H9 (cell line): ENCODE measurements around the gene TAF11L9. TPM values are rescaled to one million over a fixed set of nuclear protein-coding genes. Genes with fewer than 3 reads are reported as not detected.
A peak's percentile ranks its signal among the peaks of the same experiment; 100 is the strongest.
"Not testable (repeated sequence)": the region's sequence is repeated elsewhere in the genome, so short reads cannot be mapped to it uniquely, and the experiment has no call there.

ENCODE experiments used
- DNase-seq: peaks from one replicate; pipeline ENCODE4 v3.0.0-alpha.2; 2017
- H2AFZ ChIP-seq: one replicate; pipeline ENCODE4 v1.6.1; 2013; ENCODE audit warnings: mild to moderate bottlenecking, low read length, control low read depth, moderate library complexity
- H2AK5ac ChIP-seq: 2 replicates; pipeline ENCODE4 v1.6.1; 2013; ENCODE audit warnings: low read length, control low read depth, mixed read lengths; ENCODE audit not compliant: insufficient read length
- H2BK120ac ChIP-seq: one replicate; pipeline ENCODE4 v1.6.1; 2013; ENCODE audit warnings: low read depth, mild to moderate bottlenecking, low read length, control low read depth, inconsistent platforms; ENCODE audit not compliant: poor library complexity, severe bottlenecking
- H2BK12ac ChIP-seq: 2 replicates; pipeline ENCODE4 v1.6.1; 2013; ENCODE audit warnings: low read length, control low read depth, mixed read lengths, low read depth; ENCODE audit not compliant: insufficient read length
- H2BK15ac ChIP-seq: 2 replicates; pipeline ENCODE4 v1.6.1; 2013; ENCODE audit warnings: low read depth, low read length, control low read depth
- H2BK20ac ChIP-seq: one replicate; pipeline ENCODE4 v1.6.1; 2013; ENCODE audit warnings: low read depth, mild to moderate bottlenecking, low read length, control low read depth, inconsistent platforms; ENCODE audit not compliant: poor library complexity, severe bottlenecking
- H2BK5ac ChIP-seq: 2 replicates; pipeline ENCODE4 v1.6.1; 2013; ENCODE audit warnings: low read length, control low read depth, mixed read lengths; ENCODE audit not compliant: insufficient read length
- H3K14ac ChIP-seq: 2 replicates; pipeline ENCODE4 v1.6.1; 2013; ENCODE audit warnings: low read length, control low read depth; ENCODE audit not compliant: insufficient read depth
- H3K18ac ChIP-seq: 2 replicates; pipeline ENCODE4 v1.6.1; 2013; ENCODE audit warnings: low read depth, mild to moderate bottlenecking, mixed read lengths, low read length, control low read depth; ENCODE audit not compliant: insufficient read length
- H3K23ac ChIP-seq: 2 replicates; pipeline ENCODE4 v1.6.1; 2013; ENCODE audit warnings: low read length, control low read depth, mixed read lengths, low read depth; ENCODE audit not compliant: insufficient read length
- H3K23me2 ChIP-seq: 2 replicates; pipeline ENCODE4 v1.6.1; 2013; ENCODE audit warnings: low read depth, mild to moderate bottlenecking, mixed read lengths, low read length, control low read depth; ENCODE audit not compliant: insufficient read length, poor library complexity, severe bottlenecking
- H3K27ac ChIP-seq: 2 replicates; pipeline ENCODE4 v1.5.1; 2013; ENCODE audit warnings: low read length, control low read depth, mixed read lengths, low read depth; ENCODE audit not compliant: insufficient read length
- H3K27me3 ChIP-seq: 2 replicates; pipeline ENCODE4 v1.6.1; 2013; ENCODE audit warnings: low read length, control low read depth, inconsistent platforms; ENCODE audit not compliant: insufficient read depth
- H3K4ac ChIP-seq: 2 replicates; pipeline ENCODE4 v1.6.1; 2013; ENCODE audit warnings: low read depth, mild to moderate bottlenecking, control low read depth, inconsistent platforms, low read length, moderate library complexity
- H3K4me1 ChIP-seq: 2 replicates; pipeline ENCODE4 v1.6.1; 2013; ENCODE audit warnings: low read length, control low read depth, inconsistent platforms; ENCODE audit not compliant: insufficient read depth
- H3K4me2 ChIP-seq: 2 replicates; pipeline ENCODE4 v1.6.1; 2013; ENCODE audit warnings: low read length, control low read depth, mixed read lengths; ENCODE audit not compliant: insufficient read length, insufficient read depth
- H3K56ac ChIP-seq: 2 replicates; pipeline ENCODE4 v1.6.1; 2013; ENCODE audit warnings: low read depth, mild to moderate bottlenecking, mixed read lengths, low read length, control low read depth; ENCODE audit not compliant: insufficient read length
- H3K79me1 ChIP-seq: 2 replicates; pipeline ENCODE4 v1.6.1; 2013; ENCODE audit warnings: low read depth, mild to moderate bottlenecking, moderate library complexity, low read length, control low read depth, inconsistent platforms; ENCODE audit not compliant: insufficient read depth, poor library complexity, severe bottlenecking
- H3K79me2 ChIP-seq: 2 replicates; pipeline ENCODE4 v1.6.1; 2013; ENCODE audit warnings: low read length, control low read depth, inconsistent platforms; ENCODE audit not compliant: insufficient read depth
- H3K9ac ChIP-seq: 2 replicates; pipeline ENCODE4 v1.6.1; 2013; ENCODE audit warnings: low read length, control low read depth, mixed read lengths; ENCODE audit not compliant: insufficient read length; ENCODE audit errors: extremely low read depth
- H3K9me3 ChIP-seq: one replicate; pipeline ENCODE4 v1.6.1; 2013; ENCODE audit warnings: low read depth, low read length, inconsistent platforms; ENCODE audit not compliant: control insufficient read depth
- H3T11ph ChIP-seq: one replicate; pipeline ENCODE4 v1.6.1; 2013; ENCODE audit warnings: mild to moderate bottlenecking, low read length, control low read depth, inconsistent platforms
- H4K20me1 ChIP-seq: one replicate; pipeline ENCODE4 v1.6.1; 2013; ENCODE audit not compliant: control insufficient read depth, insufficient read length, insufficient read depth
- H4K5ac ChIP-seq: 2 replicates; pipeline ENCODE4 v1.6.1; 2013; ENCODE audit warnings: low read depth, mild to moderate bottlenecking, mixed read lengths, low read length, control low read depth; ENCODE audit not compliant: insufficient read length
- H4K8ac ChIP-seq: replicated peaks from 2 replicates; pipeline ENCODE4 v1.6.1; 2013; ENCODE audit warnings: low read length, control low read depth, mixed read lengths, low read depth; ENCODE audit not compliant: insufficient read length
- H4K91ac ChIP-seq: 2 replicates; pipeline ENCODE4 v1.6.1; 2013; ENCODE audit warnings: low read depth, mild to moderate bottlenecking, moderate library complexity, mixed read lengths, low read length, control low read depth; ENCODE audit not compliant: insufficient read length
- H3K27ac Mint-ChIP-seq, 3 experiments: 2 replicates in 2 of 3; 3 replicates in 1 of 3; pipeline ENCODE4 v1.8.0; 2020 to 2021; ENCODE audit warnings: mixed read lengths in 3 of 3, mild to moderate bottlenecking in 1 of 3, moderate library complexity in 1 of 3
- H3K27me3 Mint-ChIP-seq: 2 replicates; pipeline ENCODE4 v1.8.0; 2021; ENCODE audit warnings: low read depth, mild to moderate bottlenecking, moderate library complexity, mixed read lengths
- H3K36me3 Mint-ChIP-seq, 3 experiments: 2 replicates in 2 of 3; 3 replicates in 1 of 3; pipeline ENCODE4 v1.8.0; 2020 to 2021; ENCODE audit warnings: low read depth in 3 of 3, mixed read lengths in 3 of 3; ENCODE audit not compliant: insufficient read depth in 1 of 3
- H3K4me1 Mint-ChIP-seq, 2 experiments: 2 replicates each; pipeline ENCODE4 v1.8.0; 2020; ENCODE audit warnings: mixed read lengths in 2 of 2
- H3K4me3 Mint-ChIP-seq, 2 experiments: 2 replicates in 1 of 2; 3 replicates in 1 of 2; pipeline ENCODE4 v1.8.0; 2020 to 2021; ENCODE audit warnings: mild to moderate bottlenecking in 2 of 2, mixed read lengths in 2 of 2, moderate library complexity in 1 of 2
- H3K9me3 Mint-ChIP-seq, 2 experiments: 2 replicates in 1 of 2; 3 replicates in 1 of 2; pipeline ENCODE4 v1.8.0; 2020; ENCODE audit warnings: mild to moderate bottlenecking in 2 of 2, mixed read lengths in 2 of 2, moderate library complexity in 1 of 2
- WGBS: extraction: QIAGEN DNeasy Blood & Tissue Kit; methylation state at CpG from one replicate; pipeline ENCODE4 v1.1.7; 2013; ENCODE audit warnings: missing lambda C conversion rate, low lambda C conversion rate, mixed read lengths; ENCODE audit not compliant: insufficient read length; ENCODE audit errors: extremely low coverage; 5-methylcytosine and 5-hydroxymethylcytosine counted together
- total RNA-seq: library from RNA; stranded (reverse); gene quantifications from 2 replicates; pipeline ENCODE4 v1.2.1, GENCODE V29; 2021

Gene TAF11L9
- total RNA-seq, 1 experiment from 2014 or later: not detected

DNA sequence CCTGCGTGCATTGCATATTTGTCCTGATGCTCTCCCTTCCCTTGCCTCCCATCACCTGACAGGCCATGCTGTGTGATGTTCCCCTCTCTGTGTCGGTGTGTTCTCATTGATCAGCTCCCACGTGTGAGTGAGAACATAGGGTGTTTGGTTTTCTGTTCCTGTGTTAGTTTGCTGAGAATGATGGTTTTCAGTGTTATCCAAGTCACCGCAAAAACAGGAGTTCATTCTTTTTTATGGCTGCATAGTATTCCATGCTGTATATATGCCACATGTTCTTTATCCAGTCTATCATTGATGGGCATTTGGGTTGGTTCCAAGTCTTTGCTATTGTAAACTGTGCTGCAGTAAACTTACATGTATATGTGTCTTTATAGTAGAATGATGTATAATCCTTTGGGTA is 13.3 kb upstream of the TAF11L9 start:
- H3K4ac ChIP-seq, H3K79me1 ChIP-seq, H2BK20ac ChIP-seq, H3K14ac ChIP-seq, H3K9me3 ChIP-seq, H3K9me3 Mint-ChIP-seq, H3T11ph ChIP-seq, H4K20me1 ChIP-seq, H3K79me2 ChIP-seq, H3K18ac ChIP-seq, H3K56ac ChIP-seq, H2AK5ac ChIP-seq, H3K23me2 ChIP-seq, H3K27me3 ChIP-seq, DNase-seq, H4K8ac ChIP-seq, H2BK12ac ChIP-seq, H3K27ac ChIP-seq, H2BK120ac ChIP-seq, H3K4me1 ChIP-seq, H3K9ac ChIP-seq, H2BK5ac ChIP-seq, H3K23ac ChIP-seq, H4K5ac ChIP-seq, H3K27ac Mint-ChIP-seq, H4K91ac ChIP-seq, H3K27me3 Mint-ChIP-seq, H3K4me1 Mint-ChIP-seq, H3K36me3 Mint-ChIP-seq, H2BK15ac ChIP-seq, H3K4me2 ChIP-seq, H2AFZ ChIP-seq: not testable (repeated sequence)
- H3K4me3 Mint-ChIP-seq: peak overlapping the region in 1 of 2 experiments; percentile 45; a peak in 1 of 5 replicates
- no CpG with 5 or more reads among the region's 4 CpGs for WGBS
